ENCODE results near the gene RTP2.

DNA sequence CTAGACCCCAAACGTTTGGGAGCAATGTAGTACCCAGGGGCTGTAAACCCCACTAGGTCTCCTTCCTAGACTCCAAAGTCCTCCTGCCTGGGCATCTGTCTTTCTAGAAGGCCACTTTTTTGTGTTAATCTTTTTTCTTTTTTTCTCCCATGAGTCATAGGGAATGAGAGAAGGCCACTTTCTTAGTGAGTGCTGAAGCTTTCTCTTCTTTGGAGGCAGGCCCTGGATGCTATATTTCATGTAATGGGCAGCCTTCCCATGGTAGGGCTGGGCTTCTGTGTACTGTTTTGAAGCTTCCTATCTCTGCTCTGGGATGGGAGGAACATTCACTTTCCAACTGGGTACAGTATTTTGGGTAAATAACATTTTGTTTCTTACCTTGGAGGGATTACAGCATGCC lies 15.2 kb upstream of the RTP2 start:
- TF ChIP-seq CTCF (conservative IDR thresholded peaks at IDR 0.05; ENCODE audit: low read depth, low read length) (no peak), EZH2 (IDR thresholded peaks at IDR 0.05; ENCODE audit: low read length, unreplicated experiment) (no peak), EZH2phosphoT487 (IDR thresholded peaks at IDR 0.05; ENCODE audit: borderline replicate concordance, low read length) (no peak)

Measured in PC-3 (cell line).